ENCODE measurements around the gene PLAAT4.

The PLAAT4 gene

DNA sequence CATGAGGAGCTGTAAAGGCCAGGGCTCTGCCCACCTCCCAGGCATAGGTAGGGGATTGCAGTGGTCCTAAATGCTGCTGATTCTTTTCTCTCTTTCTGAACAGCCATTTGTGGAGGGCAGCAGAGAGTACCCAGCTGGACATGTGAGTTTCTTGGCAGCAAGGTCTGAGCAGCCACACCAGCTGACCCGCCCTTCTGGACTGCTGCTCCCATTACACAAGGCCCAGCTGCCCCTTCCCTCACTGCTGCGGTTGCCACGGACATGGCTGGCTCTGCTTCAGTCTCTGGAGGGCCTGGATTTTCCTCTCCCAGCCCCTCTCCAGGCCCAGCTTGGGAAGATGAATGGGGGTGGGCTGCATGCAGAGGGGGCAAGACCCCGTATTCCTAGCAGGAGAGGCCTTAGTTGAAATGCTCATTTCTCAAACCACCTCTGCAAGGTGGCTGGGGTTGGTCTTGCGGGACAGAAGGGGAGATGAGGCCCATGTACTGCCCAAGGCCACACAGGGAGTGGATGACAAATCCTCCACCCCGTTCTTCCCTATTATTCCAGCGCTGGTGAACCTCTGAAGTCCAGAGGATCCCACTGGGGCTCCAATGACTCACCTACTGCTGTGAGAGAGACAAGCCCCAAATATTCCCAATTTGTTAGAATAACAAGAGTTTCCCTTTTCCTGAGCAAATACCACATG lies 26.1 kb upstream of the PLAAT4 start:
- no peak for TF ChIP-seq CTCF (IDR thresholded peaks at IDR 0.05; ENCODE audit: borderline replicate concordance, insufficient read depth, low read depth, low read length)

GRCh38 chr11:63511048-63511748 lies 25.4 kb upstream of the PLAAT4 start:
- H3K4me3 ChIP-seq (ENCODE audit: low read depth, low read length) = no peak overlapping the region
- no peak for TF ChIP-seq CTCF (IDR thresholded peaks at IDR 0.05; ENCODE audit: borderline replicate concordance, insufficient read depth, low read depth, low read length)

More for the DNA sequence above, 26.1 kb upstream of the PLAAT4 start:
- no peak overlapping the region for H3K4me3 ChIP-seq (ENCODE audit: low read depth, low read length)

GRCh38 chr11:63512816-63513215 lies 23.8 kb upstream of the PLAAT4 start:
- H3K4me3 ChIP-seq (ENCODE audit: low read depth, low read length) = no peak overlapping the region
- TF ChIP-seq CTCF (IDR thresholded peaks at IDR 0.05; ENCODE audit: borderline replicate concordance, insufficient read depth, low read depth, low read length) = no peak

DNA sequence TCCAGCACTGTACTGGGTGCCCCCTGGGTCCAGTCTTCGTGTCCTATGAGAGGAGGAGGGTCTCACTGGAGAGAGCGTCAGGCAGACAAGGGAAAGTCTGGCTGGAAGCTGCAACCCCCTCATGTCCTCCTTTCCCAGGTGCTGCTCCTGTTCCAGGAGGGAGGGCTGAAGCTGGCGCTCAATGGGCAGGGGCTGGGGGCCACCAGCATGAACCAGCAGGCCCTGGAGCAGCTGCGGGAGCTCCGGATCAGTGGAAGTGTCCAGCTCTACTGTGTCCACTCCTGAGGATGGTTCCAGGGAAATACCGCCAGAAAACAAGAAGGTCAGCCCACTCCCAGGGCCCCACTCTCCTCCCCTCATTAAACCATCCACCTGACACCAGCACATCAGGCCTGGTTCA lies 20.5 kb upstream of the PLAAT4 start:
- no peak for TF ChIP-seq CTCF (IDR thresholded peaks at IDR 0.05; ENCODE audit: borderline replicate concordance, insufficient read depth, low read depth, low read length)
- no peak overlapping the region for H3K4me3 ChIP-seq (ENCODE audit: low read depth, low read length)

GRCh38 chr11:63517156-63517555 lies 19.5 kb upstream of the PLAAT4 start:
- TF ChIP-seq CTCF (IDR thresholded peaks at IDR 0.05; ENCODE audit: borderline replicate concordance, insufficient read depth, low read depth, low read length) = no peak
- no peak overlapping the region for H3K4me3 ChIP-seq (ENCODE audit: low read depth, low read length)

DNA sequence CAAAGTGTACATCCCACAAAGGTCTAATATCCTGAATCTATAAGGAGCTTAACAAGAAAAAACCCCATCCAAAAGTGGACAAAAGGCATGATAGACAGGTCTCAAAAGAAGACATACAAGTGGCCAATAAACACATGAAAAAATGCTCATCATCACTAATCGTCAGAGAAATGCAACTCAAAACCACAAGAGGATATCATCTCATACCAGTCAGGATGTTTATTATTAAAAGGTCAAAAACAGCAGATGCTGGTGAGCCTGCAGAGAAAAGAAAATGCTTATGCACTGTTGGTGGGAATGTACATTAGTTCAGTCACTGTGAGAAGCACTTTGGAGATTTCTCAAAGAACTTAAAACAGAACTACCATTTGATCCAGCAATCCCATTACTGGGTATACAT lies 18.1 kb upstream of the PLAAT4 start:
- no peak for TF ChIP-seq CTCF (IDR thresholded peaks at IDR 0.05; ENCODE audit: borderline replicate concordance, insufficient read depth, low read depth, low read length)
- no peak overlapping the region for H3K4me3 ChIP-seq (ENCODE audit: low read depth, low read length)

Measured in GM12875 (cell line).